Mammary microvascular endothelial cell (primary cell): ENCODE results near the gene DOCK9. TPM values are rescaled to one million over a fixed set of nuclear protein-coding genes. Genes with fewer than 3 reads are reported as not detected.

ENCODE experiments used
- total RNA-seq: library from RNA; depleted of rRNA; stranded (reverse); fragments of >200 nt; gene quantifications from 2 replicates; pipeline ENCODE4 v1.2.3, GENCODE V29; 2015

The DOCK9 gene, protein sequence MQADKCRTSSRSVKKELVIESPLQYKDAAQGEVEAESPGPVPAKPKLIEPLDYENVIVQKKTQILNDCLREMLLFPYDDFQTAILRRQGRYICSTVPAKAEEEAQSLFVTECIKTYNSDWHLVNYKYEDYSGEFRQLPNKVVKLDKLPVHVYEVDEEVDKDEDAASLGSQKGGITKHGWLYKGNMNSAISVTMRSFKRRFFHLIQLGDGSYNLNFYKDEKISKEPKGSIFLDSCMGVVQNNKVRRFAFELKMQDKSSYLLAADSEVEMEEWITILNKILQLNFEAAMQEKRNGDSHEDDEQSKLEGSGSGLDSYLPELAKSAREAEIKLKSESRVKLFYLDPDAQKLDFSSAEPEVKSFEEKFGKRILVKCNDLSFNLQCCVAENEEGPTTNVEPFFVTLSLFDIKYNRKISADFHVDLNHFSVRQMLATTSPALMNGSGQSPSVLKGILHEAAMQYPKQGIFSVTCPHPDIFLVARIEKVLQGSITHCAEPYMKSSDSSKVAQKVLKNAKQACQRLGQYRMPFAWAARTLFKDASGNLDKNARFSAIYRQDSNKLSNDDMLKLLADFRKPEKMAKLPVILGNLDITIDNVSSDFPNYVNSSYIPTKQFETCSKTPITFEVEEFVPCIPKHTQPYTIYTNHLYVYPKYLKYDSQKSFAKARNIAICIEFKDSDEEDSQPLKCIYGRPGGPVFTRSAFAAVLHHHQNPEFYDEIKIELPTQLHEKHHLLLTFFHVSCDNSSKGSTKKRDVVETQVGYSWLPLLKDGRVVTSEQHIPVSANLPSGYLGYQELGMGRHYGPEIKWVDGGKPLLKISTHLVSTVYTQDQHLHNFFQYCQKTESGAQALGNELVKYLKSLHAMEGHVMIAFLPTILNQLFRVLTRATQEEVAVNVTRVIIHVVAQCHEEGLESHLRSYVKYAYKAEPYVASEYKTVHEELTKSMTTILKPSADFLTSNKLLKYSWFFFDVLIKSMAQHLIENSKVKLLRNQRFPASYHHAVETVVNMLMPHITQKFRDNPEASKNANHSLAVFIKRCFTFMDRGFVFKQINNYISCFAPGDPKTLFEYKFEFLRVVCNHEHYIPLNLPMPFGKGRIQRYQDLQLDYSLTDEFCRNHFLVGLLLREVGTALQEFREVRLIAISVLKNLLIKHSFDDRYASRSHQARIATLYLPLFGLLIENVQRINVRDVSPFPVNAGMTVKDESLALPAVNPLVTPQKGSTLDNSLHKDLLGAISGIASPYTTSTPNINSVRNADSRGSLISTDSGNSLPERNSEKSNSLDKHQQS (N-terminal part only)
- 409 and 431 TPM in 2 replicates for total RNA-seq

DNA sequence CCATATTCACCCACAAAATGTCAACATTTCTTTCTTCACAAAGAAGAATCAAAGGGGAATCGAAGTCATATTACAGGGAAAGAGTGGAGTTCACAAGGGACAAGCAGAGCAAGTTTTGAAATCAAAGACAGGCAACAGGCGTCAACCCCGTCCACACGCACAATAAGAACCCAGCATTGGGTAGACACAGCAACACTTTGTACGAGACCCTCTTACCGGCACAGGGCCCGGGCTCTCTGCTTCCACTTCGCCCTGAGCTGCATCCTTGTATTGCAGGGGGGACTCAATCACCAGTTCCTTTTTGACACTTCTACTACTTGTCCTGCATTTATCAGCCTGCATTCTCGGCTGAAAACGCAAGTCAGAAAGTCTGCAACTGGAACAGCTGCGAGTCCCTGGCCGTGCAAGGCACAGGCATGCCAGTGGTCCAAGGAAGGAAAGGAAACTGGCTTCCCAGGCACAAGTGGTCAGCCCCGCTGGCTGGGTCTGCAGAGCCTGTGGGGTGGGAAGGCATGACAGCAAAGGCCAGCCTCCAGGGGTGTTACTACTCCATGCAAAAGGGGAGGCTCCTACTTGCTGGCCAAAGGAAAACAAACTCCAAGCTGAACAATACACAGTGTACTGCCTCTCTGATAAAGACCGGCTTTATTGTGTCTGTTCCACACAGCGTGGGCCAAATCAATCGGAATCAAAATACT lies at the start of gene DOCK9:
Gene DOCK9, minus strand, starts transcription at position 497 of the 698 bp plus-strand sequence. Its CDS starts 155 bp downstream, at position 342.

DNA sequence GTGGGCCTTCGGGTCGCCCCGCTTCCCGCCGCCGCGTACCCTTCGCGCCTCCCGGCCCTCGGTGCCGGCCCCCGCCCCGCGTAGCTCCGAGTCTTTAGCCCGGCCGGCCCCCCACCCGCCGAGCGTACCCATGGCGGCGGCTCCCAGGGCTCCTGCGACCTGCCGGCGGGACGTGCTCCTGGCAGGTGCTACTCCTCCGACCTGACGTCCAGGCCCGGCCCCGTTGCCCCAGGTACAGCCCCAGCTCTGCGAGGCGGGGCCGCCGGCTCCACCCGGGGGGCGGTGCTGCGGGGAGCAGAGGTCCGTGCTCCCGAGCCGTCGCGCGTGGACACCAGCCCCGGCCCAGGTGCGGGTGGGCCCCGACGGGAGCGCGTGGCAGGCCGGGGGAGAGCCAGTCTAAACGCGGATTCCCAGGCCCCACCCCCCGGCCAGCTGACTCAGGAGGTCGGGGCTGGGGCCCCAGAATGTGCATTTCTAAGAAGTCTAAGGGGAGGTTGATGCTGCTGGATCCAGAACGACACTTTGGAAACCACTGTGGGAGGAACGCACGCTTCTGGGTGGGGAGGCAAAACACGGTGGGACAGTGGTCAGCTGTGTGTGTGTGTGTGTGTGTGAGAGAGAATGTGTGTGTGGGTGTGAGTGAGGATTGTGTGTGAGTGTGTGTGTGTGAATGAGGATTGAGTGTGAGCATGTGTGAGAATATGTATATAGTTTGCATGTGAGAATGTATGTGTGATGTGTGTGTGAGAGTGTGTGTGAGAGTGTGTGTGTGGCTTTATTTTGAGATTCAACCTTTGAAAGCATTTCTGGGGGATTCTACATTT lies 225.2 kb downstream of the DOCK9 start, which contains the start of gene SLC15A1:
Gene SLC15A1, minus strand, starts transcription at position 206 of the 824 bp plus-strand sequence. Its CDS starts 74 bp downstream, at position 132.

Other genes with a start within 250 kb of the DOCK9 start
- gene SLC15A1, start 225.4 kb downstream of the DOCK9 start, total RNA-seq, result 0.05 TPM in 1 of 2 replicates, not detected in the other
- 38.8 and 39.2 TPM in 2 replicates for gene UBAC2, start 222.8 kb upstream of the DOCK9 start, total RNA-seq